Muscle of arm (tissue), 12 donors: ENCODE results near the gene ADGRE3. TPM values are rescaled to one million over a fixed set of nuclear protein-coding genes. Genes with fewer than 3 reads are reported as not detected.
"Not testable (repeated sequence)": the region's sequence is repeated elsewhere in the genome, so short reads cannot be mapped to it uniquely, and the experiment has no call there.

Experiments used
- DNase-seq: peaks from one replicate; pipeline ENCODE4 v3.0.0-alpha.2; 2013
- polyA plus RNA-seq, 12 donors: library from polyadenylated mRNA; unstranded; fragments of 120-200 nt; gene quantifications; one replicate each; pipeline ENCODE4 v1.2.1, GENCODE V29; 2013; ENCODE audit not compliant: insufficient read length in 12 of 12

ADGRE3 gene
- polyA plus RNA-seq, 12 donors: 0.09 to 0.70 (median 0.16) TPM; not detected in 7

GRCh38 chr19:14669940-14670339, 4.7 kb downstream of the ADGRE3 start:
- DNase-seq: no peak

- DNase-seq: no peak
These were observed 13.2 kb downstream of the ADGRE3 start for GRCh38 chr19:14661372-14661924.

- DNase-seq: no peak
These were observed 14.7 kb downstream of the ADGRE3 start for GRCh38 chr19:14659874-14660489.

GRCh38 chr19:14655726-14656125, 18.9 kb downstream of the ADGRE3 start:
- no peak for DNase-seq

- no peak for DNase-seq
These were observed 19.7 kb downstream of the ADGRE3 start for GRCh38 chr19:14654786-14655560.

- no peak for DNase-seq
These were observed 24.5 kb downstream of the ADGRE3 start for GRCh38 chr19:14650161-14650560.

- no peak for DNase-seq
These were observed 25.6 kb downstream of the ADGRE3 start for GRCh38 chr19:14649020-14649419.

GRCh38 chr19:14648506-14648905, 26.1 kb downstream of the ADGRE3 start:
- no peak for DNase-seq

GRCh38 chr19:14639536-14640277, 34.9 kb downstream of the ADGRE3 start:
- no peak for DNase-seq

GRCh38 chr19:14632286-14632685, 42.4 kb downstream of the ADGRE3 start:
- no peak for DNase-seq

- DNase-seq: no peak
These were observed 45.1 kb downstream of the ADGRE3 start for GRCh38 chr19:14629557-14629956.

GRCh38 chr19:14624491-14624890, 50.2 kb downstream of the ADGRE3 start:
- DNase-seq: not testable (repeated sequence)

- no peak for DNase-seq
These were observed 55.2 kb downstream of the ADGRE3 start for GRCh38 chr19:14619404-14619803.

GRCh38 chr19:14616407-14616806, 58.2 kb downstream of the ADGRE3 start:
- DNase-seq: no peak

- DNase-seq: no peak
These were observed 59.0 kb downstream of the ADGRE3 start for GRCh38 chr19:14615623-14616022.

GRCh38 chr19:14614099-14614412, 60.6 kb downstream of the ADGRE3 start:
- DNase-seq: peak; percentile 4

GRCh38 chr19:14613399-14614098, 61.1 kb downstream of the ADGRE3 start:
- DNase-seq: not testable (repeated sequence)

GRCh38 chr19:14612657-14613056, 62.0 kb downstream of the ADGRE3 start:
- DNase-seq: no peak

GRCh38 chr19:14612242-14612641, 62.4 kb downstream of the ADGRE3 start:
- not testable (repeated sequence) for DNase-seq

GRCh38 chr19:14611051-14611450, 63.6 kb downstream of the ADGRE3 start:
- no peak for DNase-seq

GRCh38 chr19:14606627-14607026, 68.0 kb downstream of the ADGRE3 start:
- no peak for DNase-seq

GRCh38 chr19:14603990-14604387, 70.7 kb downstream of the ADGRE3 start:
- no peak for DNase-seq
